Neutrophil (primary cell): ENCODE results near the gene RPS4Y1.

Source experiments
- H3K27ac ChIP-seq: fragments of 200-600 bp; sonication (generic); 2 replicates; pipeline ENCODE4 v1.5.1; 2016; ENCODE audit warnings: mild to moderate bottlenecking, moderate library complexity
- H3K27me3 ChIP-seq: fragments of 200-600 bp; sonication (generic); 2 replicates; pipeline ENCODE4 v1.6.0; 2016; ENCODE audit warnings: mild to moderate bottlenecking
- H3K36me3 ChIP-seq: fragments of 200-600 bp; sonication (generic); 2 replicates; pipeline ENCODE4 v1.5.1; 2017
- H3K4me1 ChIP-seq, 2 experiments: fragments of 200-600 bp in 1 of 2; sonication (generic) in 1 of 2; 1 replicate in 1 of 2; 2 replicates in 1 of 2; pipeline versions ENCODE4 v1.5.1 to v1.6.1; 2013 to 2016; ENCODE audit warnings: low read depth in 1 of 2, low read length in 1 of 2, mild to moderate bottlenecking in 1 of 2, moderate library complexity in 1 of 2; ENCODE audit not compliant: control insufficient read depth in 1 of 2, insufficient read depth in 1 of 2
- H3K4me3 ChIP-seq, 2 experiments: fragments of 200-600 bp in 1 of 2; sonication (generic) in 1 of 2; 1 replicate in 1 of 2; 2 replicates in 1 of 2; pipeline ENCODE4 v1.5.1; 2013 to 2016; ENCODE audit warnings: low read depth in 1 of 2, low read length in 1 of 2, mild to moderate bottlenecking in 1 of 2, moderate library complexity in 1 of 2
- H3K9me3 ChIP-seq: fragments of 200-600 bp; sonication (generic); 2 replicates; pipeline ENCODE4 v1.5.1; 2016
- CTCF ChIP-seq: fragments of 200-600 bp; sonication (generic); IDR thresholded peaks from 2 replicates; pipeline ENCODE4 v1.5.1; 2016; ENCODE audit warnings: antibody characterized with exemption

Gene RPS4Y1

DNA sequence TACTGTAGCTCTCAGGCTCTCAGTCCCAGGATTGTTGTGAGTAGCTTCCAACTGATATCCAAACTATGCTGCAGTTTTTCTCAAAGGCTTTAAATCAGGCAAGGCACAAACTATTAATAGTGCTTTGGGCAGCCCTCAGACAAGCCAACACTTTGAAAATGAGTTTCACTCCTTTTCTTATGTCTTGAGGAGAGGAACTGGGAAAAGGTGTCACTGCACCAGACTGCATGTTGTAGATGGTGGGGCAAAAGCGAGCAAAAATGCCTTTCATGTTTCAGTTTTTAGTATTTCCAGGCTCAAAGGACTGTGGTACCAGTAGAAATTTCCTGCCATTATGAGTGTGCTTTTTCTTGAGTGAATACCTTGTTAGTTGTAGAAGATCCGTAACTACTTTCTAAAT, 54.6 kb downstream of the RPS4Y1 start:
- H3K9me3 ChIP-seq = no peaks in the 10 kb centered on the region
- no peak overlapping the region for H3K27ac ChIP-seq
- no peaks in the 10 kb centered on the region for H3K27me3 ChIP-seq
- H3K4me3 ChIP-seq = no peak overlapping the region
- no peak for TF ChIP-seq CTCF
- no peaks in the 10 kb centered on the region for H3K36me3 ChIP-seq
- H3K4me1 ChIP-seq = no peaks in the 10 kb centered on the region

GRCh38 chrY:2907356-2907755, 66.0 kb downstream of the RPS4Y1 start:
- Histone ChIP-seq H3K9me3 (no peaks in the 10 kb centered on the region), H3K4me3 (no peak overlapping the region), H3K27me3 (no peaks in the 10 kb centered on the region), H3K27ac (no peak overlapping the region), H3K36me3 (no peaks in the 10 kb centered on the region), H3K4me1 (no peaks in the 10 kb centered on the region)
- no peak for TF ChIP-seq CTCF

- H3K9me3 ChIP-seq = no peaks in the 10 kb centered on the region
- no peaks in the 10 kb centered on the region for H3K4me1 ChIP-seq
- TF ChIP-seq CTCF = no peak
- H3K27me3 ChIP-seq = no peaks in the 10 kb centered on the region
- H3K27ac ChIP-seq = no peak overlapping the region
- no peak overlapping the region for H3K4me3 ChIP-seq
- H3K36me3 ChIP-seq = no peaks in the 10 kb centered on the region
Observed at GRCh38 chrY:2913066-2913815, 71.8 kb downstream of the RPS4Y1 start.
